HG02623 (cell line): ENCODE results near the gene SMAP1.

Source experiments
- ATAC-seq: cut with Tn5 transposase; IDR thresholded peaks from one replicate; pipeline ENCODE4 v1.9.1; 2021; ENCODE audit warnings: moderate library complexity; ENCODE audit not compliant: unreplicated experiment

Gene SMAP1

GRCh38 chr6:70839286-70840266, 171.9 kb downstream of the SMAP1 start:
- peak; percentile 52 for ATAC-seq

- no peak for ATAC-seq
Observed at GRCh38 chr6:70841112-70841511, 173.4 kb downstream of the SMAP1 start.

- no peak for ATAC-seq
Observed at GRCh38 chr6:70842541-70842940, 174.9 kb downstream of the SMAP1 start.

- ATAC-seq, result no peak
Observed at GRCh38 chr6:70843328-70843918, 175.7 kb downstream of the SMAP1 start.

- no peak for ATAC-seq
Observed at GRCh38 chr6:70844301-70844700, 176.6 kb downstream of the SMAP1 start.

GRCh38 chr6:70846207-70846835, 178.6 kb downstream of the SMAP1 start:
- ATAC-seq, result no peak

- ATAC-seq, result no peak
Observed at GRCh38 chr6:70847106-70848084, 179.7 kb downstream of the SMAP1 start.

GRCh38 chr6:70849348-70850069, 181.8 kb downstream of the SMAP1 start:
- ATAC-seq, result no peak

- ATAC-seq, result no peak
Observed at GRCh38 chr6:70852667-70853246, 185.1 kb downstream of the SMAP1 start.

- ATAC-seq, result peak; percentile 99
Observed at GRCh38 chr6:70857387-70858077, 189.8 kb downstream of the SMAP1 start.

- no peak for ATAC-seq
Observed at GRCh38 chr6:70860045-70860444, 192.4 kb downstream of the SMAP1 start.

- ATAC-seq, result no peak
Observed at GRCh38 chr6:70860920-70861319, 193.2 kb downstream of the SMAP1 start.

GRCh38 chr6:70863343-70863742, 195.7 kb downstream of the SMAP1 start:
- ATAC-seq, result no peak

GRCh38 chr6:70864401-70864800, 196.7 kb downstream of the SMAP1 start:
- no peak for ATAC-seq

- no peak for ATAC-seq
Observed at GRCh38 chr6:70872469-70872868, 204.8 kb downstream of the SMAP1 start.

- no peak for ATAC-seq
Observed at GRCh38 chr6:70874181-70874913, 206.7 kb downstream of the SMAP1 start.

- ATAC-seq, result no peak
Observed at GRCh38 chr6:70879496-70879895, 211.8 kb downstream of the SMAP1 start.
